Lung (tissue), 12 donors: ENCODE data around the gene ESAM. TPM values are rescaled to one million over a fixed set of nuclear protein-coding genes. Genes with fewer than 3 reads are reported as not detected.

Source experiments
- ATAC-seq: fragments of 200-7000 bp; cut with Tn5 transposase; one replicate; pipeline ENCODE4 v1.9.1; 2020; ENCODE audit warnings: moderate number of reproducible peaks; ENCODE audit not compliant: insufficient read depth, low FRiP score
- DNase-seq, 3 donors: peaks; one replicate each; pipeline ENCODE4 v3.0.0-alpha.2; 2013 to 2017
- H3K27ac ChIP-seq, 2 donors: one replicate each; pipeline ENCODE4 v1.5.1; 2013; ENCODE audit warnings: mild to moderate bottlenecking in 2 of 2, moderate library complexity in 2 of 2, control low read depth in 1 of 2, inconsistent platforms in 1 of 2, low read depth in 1 of 2, low read length in 1 of 2
- H3K27me3 ChIP-seq, 3 donors: one replicate each; pipeline ENCODE4 v1.5.1; 2013; ENCODE audit warnings: low read length in 2 of 3; ENCODE audit not compliant: control insufficient read depth in 3 of 3, insufficient read depth in 3 of 3
- H3K36me3 ChIP-seq, 4 donors: one replicate each; pipeline ENCODE4 v1.5.1; 2013; ENCODE audit warnings: low read length in 4 of 4, mild to moderate bottlenecking in 1 of 4, moderate library complexity in 1 of 4; ENCODE audit not compliant: control insufficient read depth in 4 of 4, insufficient read depth in 4 of 4
- H3K4me1 ChIP-seq, 5 donors: one replicate each; pipeline ENCODE4 v1.5.1; 2013; ENCODE audit warnings: low read length in 5 of 5, mild to moderate bottlenecking in 2 of 5, moderate library complexity in 1 of 5; ENCODE audit not compliant: control insufficient read depth in 5 of 5, insufficient read depth in 5 of 5
- H3K4me3 ChIP-seq: one replicate; pipeline ENCODE4 v1.5.1; 2013; ENCODE audit warnings: mild to moderate bottlenecking, control low read depth, moderate library complexity
- H3K9ac ChIP-seq, 2 donors: one replicate each; pipeline ENCODE4 v1.5.1; 2013; ENCODE audit warnings: low read length in 2 of 2, control low read depth in 1 of 2; ENCODE audit not compliant: insufficient read depth in 1 of 2
- H3K9me3 ChIP-seq, 4 donors: one replicate each; pipeline ENCODE4 v1.5.1; 2013; ENCODE audit warnings: low read length in 3 of 4, mild to moderate bottlenecking in 1 of 4, moderate library complexity in 1 of 4; ENCODE audit not compliant: control insufficient read depth in 4 of 4, insufficient read depth in 3 of 4
- WGBS, 2 donors: extraction: QIAGEN DNeasy Blood & Tissue Kit; methylation state at CpG; one replicate each; pipeline ENCODE4 v1.1.7; 2013; 5-methylcytosine and 5-hydroxymethylcytosine counted together
- polyA plus RNA-seq, 2 donors: library from polyadenylated mRNA; stranded (reverse); fragments of 200-250 nt; gene quantifications; one replicate each; pipeline ENCODE4 v1.2.1, GENCODE V29; 2013
- total RNA-seq, 2 donors: library from RNA; depleted of rRNA in 1 of 2; stranded (reverse); fragments of >200 nt in 1 of 2; gene quantifications; one replicate each; pipeline ENCODE4 v1.2.1, GENCODE V29; 2014 to 2021
- TF ChIP-seq, protein P1 (sequence below): IDR thresholded peaks from 2 replicates; pipeline ENCODE4 v1.5.1; 2012; ENCODE audit warnings: mild to moderate bottlenecking; ENCODE audit errors: control extremely low read depth, extremely low read depth
- donor health status: control.
- donor health status: control.
- donor health status: Bipolar disorder and iron deficiency.
- donor health status: healthy.
- donor health status: DM: yes; HTN: yes; CAD: no.

ESAM gene
- total and polyA plus RNA-seq, 4 donors = 77.7 to 142 (median 130) TPM

GRCh38 chr11:124746621-124747243 is 15.4 kb downstream of the ESAM start:
- H3K27ac ChIP-seq = peak overlapping the region in 1 of 2 donors; percentile 84
- no peak overlapping the region for H3K9ac ChIP-seq
- ATAC-seq (peak; percentile 77), DNase-seq (peak; percentile 63 to 79 (median 74))
- TF ChIP-seq, protein P1, sequence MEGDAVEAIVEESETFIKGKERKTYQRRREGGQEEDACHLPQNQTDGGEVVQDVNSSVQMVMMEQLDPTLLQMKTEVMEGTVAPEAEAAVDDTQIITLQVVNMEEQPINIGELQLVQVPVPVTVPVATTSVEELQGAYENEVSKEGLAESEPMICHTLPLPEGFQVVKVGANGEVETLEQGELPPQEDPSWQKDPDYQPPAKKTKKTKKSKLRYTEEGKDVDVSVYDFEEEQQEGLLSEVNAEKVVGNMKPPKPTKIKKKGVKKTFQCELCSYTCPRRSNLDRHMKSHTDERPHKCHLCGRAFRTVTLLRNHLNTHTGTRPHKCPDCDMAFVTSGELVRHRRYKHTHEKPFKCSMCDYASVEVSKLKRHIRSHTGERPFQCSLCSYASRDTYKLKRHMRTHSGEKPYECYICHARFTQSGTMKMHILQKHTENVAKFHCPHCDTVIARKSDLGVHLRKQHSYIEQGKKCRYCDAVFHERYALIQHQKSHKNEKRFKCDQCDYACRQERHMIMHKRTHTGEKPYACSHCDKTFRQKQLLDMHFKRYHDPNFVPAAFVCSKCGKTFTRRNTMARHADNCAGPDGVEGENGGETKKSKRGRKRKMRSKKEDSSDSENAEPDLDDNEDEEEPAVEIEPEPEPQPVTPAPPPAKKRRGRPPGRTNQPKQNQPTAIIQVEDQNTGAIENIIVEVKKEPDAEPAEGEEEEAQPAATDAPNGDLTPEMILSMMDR = peak; percentile 55
- no peaks in the 10 kb centered on the region for H3K9me3 ChIP-seq
- H3K27me3 ChIP-seq = peaks cover 0 to 88% (median 77%) of the 10 kb centered on the region in 3 donors
- peaks cover 0 to 21% (median 13%) of the 10 kb centered on the region in 5 donors for H3K4me1 ChIP-seq
- 1 to 2% methylated on average over 37 of the region's 37 CpGs for WGBS, 2 donors
- peak overlapping the region; percentile 15 for H3K4me3 ChIP-seq
- no peaks in the 10 kb centered on the region for H3K36me3 ChIP-seq

- Histone ChIP-seq H3K27ac (peak overlapping the region in 1 of 2 donors; percentile 84), H3K9me3 (no peaks in the 10 kb centered on the region), H3K27me3 (peaks cover 0 to 89% (median 73%) of the 10 kb centered on the region in 3 donors), H3K4me3 (peak overlapping the region; percentile 15), H3K36me3 (no peaks in the 10 kb centered on the region), H3K9ac (peak overlapping the region in 1 of 2 donors; percentile 6), H3K4me1 (peaks cover 0 to 21% (median 13%) of the 10 kb centered on the region in 5 donors)
- ATAC-seq (no peak), DNase-seq (peak in 1 of 3 donors; percentile 37)
- TF ChIP-seq, protein P1 = no peak
- WGBS, 2 donors = 12 to 20% methylated on average over 38 to 41 of the region's 41 CpGs
Observed at GRCh38 chr11:124745835-124746620, 16.1 kb downstream of the ESAM start.

DNA sequence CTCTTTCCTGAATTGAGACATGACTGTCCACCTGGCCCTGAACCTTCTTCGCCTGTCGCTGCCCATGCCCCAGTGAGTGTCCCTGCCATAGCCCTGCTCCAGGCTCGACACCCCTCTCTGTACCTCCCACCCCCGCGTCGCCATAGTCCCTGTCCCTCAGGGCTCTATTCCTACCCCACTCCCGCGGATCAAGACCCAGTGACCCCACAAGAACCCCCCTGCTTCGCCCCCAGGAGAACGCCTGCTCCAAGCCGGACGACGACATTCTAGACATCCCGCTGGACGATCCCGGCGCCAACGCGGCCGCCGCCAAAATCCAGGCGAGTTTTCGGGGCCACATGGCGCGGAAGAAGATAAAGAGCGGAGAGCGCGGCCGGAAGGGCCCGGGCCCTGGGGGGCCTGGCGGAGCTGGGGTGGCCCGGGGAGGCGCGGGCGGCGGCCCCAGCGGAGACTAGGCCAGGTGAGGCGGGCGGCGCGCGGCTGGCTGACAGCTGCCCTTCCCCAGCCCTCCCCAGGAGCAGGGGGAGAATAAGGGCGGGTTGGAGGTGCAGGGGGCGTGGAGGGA is 16.7 kb downstream of the ESAM start:
- Histone ChIP-seq H3K27me3 (peaks cover 0 to 92% (median 66%) of the 10 kb centered on the region in 3 donors), H3K4me1 (peaks cover 0 to 25% (median 13%) of the 10 kb centered on the region in 5 donors), H3K9me3 (no peaks in the 10 kb centered on the region), H3K27ac (no peak overlapping the region), H3K9ac (no peak overlapping the region), H3K36me3 (no peaks in the 10 kb centered on the region), H3K4me3 (no peak overlapping the region)
- ATAC-seq = no peak
- 70 to 78% methylated on average over 44 of the region's 44 CpGs for WGBS, 2 donors
- DNase-seq = no peak
- TF ChIP-seq, protein P1 = no peak
